Lower leg skin (tissue), 3 donors: ENCODE measurements around the gene ARHGAP33.

Experiments
- CTCF ChIP-seq, 3 donors: fragments of 450-650 bp; IDR thresholded peaks; one replicate each; pipeline ENCODE4 v1.5.1; 2016; ENCODE audit warnings: antibody characterized with exemption in 3 of 3, mild to moderate bottlenecking in 3 of 3, moderate library complexity in 2 of 3
- POLR2A ChIP-seq, 2 donors: fragments of 450-650 bp; IDR thresholded peaks; one replicate each; pipeline ENCODE4 v1.6.1; 2016 to 2017; ENCODE audit warnings: antibody characterized with exemption in 2 of 2, mild to moderate bottlenecking in 1 of 2, moderate library complexity in 1 of 2

DNA sequence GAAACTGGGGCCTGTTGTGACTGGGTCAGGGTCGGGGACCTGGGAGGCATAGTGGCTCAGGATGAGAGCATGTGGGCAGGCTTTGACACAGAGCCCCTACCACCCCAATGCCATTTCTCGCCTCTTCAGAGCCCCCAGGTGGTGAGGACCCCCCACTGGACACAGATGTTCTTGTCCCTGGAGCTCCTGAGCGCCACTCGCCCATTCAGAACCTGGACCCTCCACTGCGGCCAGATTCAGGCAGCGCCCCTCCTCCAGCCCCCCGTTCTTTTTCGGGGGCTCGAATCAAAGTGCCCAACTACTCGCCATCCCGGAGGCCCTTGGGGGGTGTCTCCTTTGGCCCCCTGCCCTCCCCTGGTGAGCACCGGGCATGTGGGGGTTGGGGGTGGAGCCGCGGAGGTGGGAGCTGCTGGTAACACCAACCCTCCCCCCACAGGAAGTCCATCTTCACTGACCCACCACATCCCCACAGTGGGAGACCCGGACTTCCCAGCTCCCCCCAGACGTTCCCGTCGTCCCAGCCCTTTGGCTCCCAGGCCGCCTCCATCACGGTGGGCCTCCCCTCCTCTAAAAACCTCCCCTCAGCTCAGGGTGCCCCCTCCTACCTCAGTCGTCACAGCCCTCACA lies 43.5 kb upstream of the ARHGAP33 start:
- TF ChIP-seq CTCF (IDR thresholded peaks at IDR 0.05) (no peak), POLR2A (IDR thresholded peaks at IDR 0.05) (no peak)
